GM23338 (cell line): ENCODE measurements around the gene PLEKHO1. TPM values are rescaled to one million over a fixed set of nuclear protein-coding genes. Genes with fewer than 3 reads are reported as not detected.

Source experiments
- ATAC-seq: fragments of 200-7000 bp; cut with Tn5 transposase; 3 replicates; pipeline ENCODE4 v1.9.1; 2020
- DNase-seq: peaks from one replicate; pipeline ENCODE4 v3.0.0-alpha.2; 2015; ENCODE audit warnings: low spot score
- H2AFZ ChIP-seq: fragments of 200-600 bp; sonication (generic); 2 replicates; pipeline ENCODE4 v1.8.0; 2016; ENCODE audit warnings: antibody characterized with exemption, mild to moderate bottlenecking, moderate library complexity
- H3F3A ChIP-seq: fragments of 200-600 bp; sonication (generic); replicated peaks from 2 replicates; pipeline ENCODE4 v1.8.0; 2017; ENCODE audit warnings: antibody characterized with exemption, mixed run types, low read depth
- H3K27ac ChIP-seq: fragments of 200-600 bp; sonication (generic); 2 replicates; pipeline ENCODE4 v1.6.1; 2016; ENCODE audit warnings: low read depth
- H3K27me3 ChIP-seq: fragments of 200-600 bp; sonication (generic); 2 replicates; pipeline ENCODE4 v1.8.0; 2016; ENCODE audit warnings: mild to moderate bottlenecking, mixed run types, moderate library complexity; ENCODE audit not compliant: insufficient read depth
- H3K36me3 ChIP-seq: fragments of 200-600 bp; sonication (generic); 2 replicates; pipeline ENCODE4 v1.8.0; 2016; ENCODE audit warnings: mild to moderate bottlenecking; ENCODE audit not compliant: insufficient read depth
- H3K4me1 ChIP-seq: fragments of 200-600 bp; sonication (generic); 2 replicates; pipeline ENCODE4 v1.8.0; 2016; ENCODE audit warnings: mild to moderate bottlenecking, moderate library complexity; ENCODE audit not compliant: insufficient read depth
- H3K4me2 ChIP-seq: fragments of 200-600 bp; sonication (generic); 2 replicates; pipeline ENCODE4 v1.7.1; 2017; ENCODE audit warnings: mixed run types
- H3K4me3 ChIP-seq: fragments of 200-600 bp; sonication (generic); 2 replicates; pipeline ENCODE4 v1.6.1; 2016; ENCODE audit warnings: mixed run types
- H3K79me2 ChIP-seq: fragments of 200-600 bp; sonication (generic); replicated peaks from 2 replicates; pipeline ENCODE4 v1.8.0; 2017; ENCODE audit warnings: mild to moderate bottlenecking; ENCODE audit not compliant: insufficient read depth
- H3K9me2 ChIP-seq: fragments of 200-600 bp; sonication (generic); 2 replicates; pipeline ENCODE4 v1.8.0; 2017; ENCODE audit not compliant: insufficient read depth
- H4K20me1 ChIP-seq: fragments of 200-600 bp; sonication (generic); replicated peaks from 2 replicates; pipeline ENCODE4 v1.8.0; 2017; ENCODE audit warnings: mild to moderate bottlenecking; ENCODE audit not compliant: insufficient read depth
- H3K27ac Mint-ChIP-seq: 2 replicates; pipeline ENCODE4 v1.8.0; 2020; ENCODE audit warnings: inconsistent platforms, mild to moderate bottlenecking, moderate library complexity, mixed read lengths
- H3K27me3 Mint-ChIP-seq: 3 replicates; pipeline ENCODE4 v1.8.0; 2022; ENCODE audit warnings: low read depth, mild to moderate bottlenecking, moderate library complexity, mixed read lengths, inconsistent platforms; ENCODE audit not compliant: insufficient read depth, poor library complexity
- H3K36me3 Mint-ChIP-seq: 3 replicates; pipeline ENCODE4 v1.8.0; 2021; ENCODE audit warnings: low read depth, mild to moderate bottlenecking, inconsistent platforms, moderate library complexity, mixed read lengths
- H3K4me1 Mint-ChIP-seq: 3 replicates; pipeline ENCODE4 v1.8.0; 2020; ENCODE audit warnings: mild to moderate bottlenecking, inconsistent platforms, mixed read lengths
- H3K4me3 Mint-ChIP-seq: 3 replicates; pipeline ENCODE4 v1.8.0; 2021; ENCODE audit warnings: moderate library complexity, mild to moderate bottlenecking, inconsistent platforms, mixed read lengths
- H3K9me3 Mint-ChIP-seq: 3 replicates; pipeline ENCODE4 v1.8.0; 2020; ENCODE audit warnings: moderate library complexity, mild to moderate bottlenecking, inconsistent platforms, mixed read lengths
- CREB1 ChIP-seq: fragments of 250-450 bp; sonication (Bioruptor Pico); IDR thresholded peaks from 2 replicates; pipeline ENCODE4 v1.5.0; 2020; ENCODE audit warnings: low read depth, mild to moderate bottlenecking, moderate library complexity
- CTCF ChIP-seq, 2 experiments: fragments of 200-600 bp in 1 of 2; sonication (generic) in 1 of 2; conservative IDR thresholded peaks; 2 replicates each; pipeline versions ENCODE4 v1.5.1 to v1.6.1; 2016 to 2017; ENCODE audit warnings: antibody characterized with exemption in 2 of 2, low read depth in 2 of 2, mild to moderate bottlenecking in 2 of 2, moderate library complexity in 1 of 2
- ETS1 ChIP-seq: IDR thresholded peaks from 2 replicates; pipeline ENCODE4 v1.6.1; 2016; ENCODE audit warnings: antibody characterized with exemption
- EZH2 ChIP-seq: fragments of 200-600 bp; sonication (generic); IDR thresholded peaks from one replicate; pipeline ENCODE4 v1.8.0; 2017; ENCODE audit warnings: antibody characterized with exemption, mild to moderate bottlenecking, low read depth; ENCODE audit not compliant: unreplicated experiment
- EZH2phosphoT487 ChIP-seq: fragments of 200-600 bp; sonication (generic); IDR thresholded peaks from one replicate; pipeline ENCODE4 v1.8.1; 2018; ENCODE audit warnings: antibody characterized with exemption; ENCODE audit not compliant: unreplicated experiment
- JUNB ChIP-seq: IDR thresholded peaks from one replicate; pipeline ENCODE4 v1.6.1; 2016; ENCODE audit warnings: antibody characterized with exemption; ENCODE audit not compliant: unreplicated experiment
- NANOG ChIP-seq: IDR thresholded peaks from 2 replicates; pipeline ENCODE4 v1.6.1; 2016; ENCODE audit warnings: antibody characterized with exemption, borderline replicate concordance
- POLR2AphosphoS5 ChIP-seq: IDR thresholded peaks from 2 replicates; pipeline ENCODE4 v1.6.1; 2016; ENCODE audit warnings: antibody characterized with exemption, low read depth
- STAT1 ChIP-seq: IDR thresholded peaks from one replicate; pipeline ENCODE4 v1.6.1; 2016; ENCODE audit warnings: antibody characterized with exemption; ENCODE audit not compliant: unreplicated experiment
- ZNF114 ChIP-seq: fragments of 250-450 bp; sonication (Bioruptor Pico); IDR thresholded peaks from 2 replicates; pipeline ENCODE4 v1.5.0; 2020; ENCODE audit warnings: mild to moderate bottlenecking, moderate library complexity
- ZNF331 ChIP-seq: fragments of 250-450 bp; sonication (Bioruptor Pico); IDR thresholded peaks from 2 replicates; pipeline ENCODE4 v1.5.0; 2020; ENCODE audit warnings: low read depth, mild to moderate bottlenecking, moderate library complexity
- polyA plus RNA-seq: library from polyadenylated mRNA; unstranded; fragments of >200 nt; fragmentation: Nextera tagmentation; extraction: Ambion mirVana; gene quantifications from 2 replicates; pipeline ENCODE4 v1.2.1, GENCODE V29; 2016
- total RNA-seq: library from RNA; depleted of rRNA; stranded (reverse); fragments of >200 nt; shearing (Covaris generic); gene quantifications from 2 replicates; pipeline ENCODE4 v1.2.3, GENCODE V29; 2014
- TF ChIP-seq, protein P1 (sequence below): IDR thresholded peaks from one replicate; pipeline ENCODE4 v1.6.1; 2018; ENCODE audit warnings: antibody characterized with exemption; ENCODE audit not compliant: unreplicated experiment
- TF ChIP-seq, protein P2 (sequence below): fragments of 250-450 bp; sonication (Bioruptor Pico); IDR thresholded peaks from 2 replicates; pipeline ENCODE4 v1.5.0; 2020; ENCODE audit warnings: mild to moderate bottlenecking, moderate library complexity

Gene PLEKHO1
- total and polyA plus RNA-seq, 2 experiments from 2014 or later, result 34.3 to 36.7 TPM

DNA sequence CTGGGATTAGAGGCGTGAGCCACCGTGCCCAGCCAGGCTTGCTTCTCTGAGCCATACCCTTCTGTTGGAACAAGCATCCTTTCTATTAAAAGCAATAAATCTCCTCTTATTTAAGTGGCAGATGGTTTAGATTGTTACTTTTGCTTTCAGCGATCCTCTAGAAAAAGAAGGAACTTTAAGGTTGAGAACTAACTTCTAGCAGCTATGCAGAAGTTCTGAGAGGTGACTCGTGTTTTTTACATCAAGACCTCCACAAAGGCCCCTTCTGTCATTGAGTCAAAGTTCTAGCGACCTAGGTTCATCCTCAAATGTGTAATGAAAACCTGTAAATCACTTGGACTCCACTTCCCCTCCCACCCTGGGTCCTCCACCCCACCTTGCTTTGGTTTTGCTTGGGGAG lies 30.8 kb downstream of the PLEKHO1 start:
- H3K4me2 ChIP-seq, result no peak overlapping the region
- H3K27ac ChIP-seq, result no peak overlapping the region
- no peak overlapping the region for H3K27ac Mint-ChIP-seq
- H3K9me2 ChIP-seq, result no peaks in the 10 kb centered on the region
- TF ChIP-seq CTCF (conservative IDR thresholded peaks at IDR 0.05; ENCODE audit: low read depth in 2 of 2) (no peak), EZH2 (no peak), ETS1 (no peak), POLR2AphosphoS5 (no peak), CREB1 (CRISPR knock-in tag) (no peak), ZNF331 (CRISPR knock-in tag) (no peak), NANOG (no peak), STAT1 (no peak), ZNF114 (CRISPR knock-in tag) (no peak), EZH2phosphoT487 (no peak), JUNB (no peak)
- TF ChIP-seq, protein P1, sequence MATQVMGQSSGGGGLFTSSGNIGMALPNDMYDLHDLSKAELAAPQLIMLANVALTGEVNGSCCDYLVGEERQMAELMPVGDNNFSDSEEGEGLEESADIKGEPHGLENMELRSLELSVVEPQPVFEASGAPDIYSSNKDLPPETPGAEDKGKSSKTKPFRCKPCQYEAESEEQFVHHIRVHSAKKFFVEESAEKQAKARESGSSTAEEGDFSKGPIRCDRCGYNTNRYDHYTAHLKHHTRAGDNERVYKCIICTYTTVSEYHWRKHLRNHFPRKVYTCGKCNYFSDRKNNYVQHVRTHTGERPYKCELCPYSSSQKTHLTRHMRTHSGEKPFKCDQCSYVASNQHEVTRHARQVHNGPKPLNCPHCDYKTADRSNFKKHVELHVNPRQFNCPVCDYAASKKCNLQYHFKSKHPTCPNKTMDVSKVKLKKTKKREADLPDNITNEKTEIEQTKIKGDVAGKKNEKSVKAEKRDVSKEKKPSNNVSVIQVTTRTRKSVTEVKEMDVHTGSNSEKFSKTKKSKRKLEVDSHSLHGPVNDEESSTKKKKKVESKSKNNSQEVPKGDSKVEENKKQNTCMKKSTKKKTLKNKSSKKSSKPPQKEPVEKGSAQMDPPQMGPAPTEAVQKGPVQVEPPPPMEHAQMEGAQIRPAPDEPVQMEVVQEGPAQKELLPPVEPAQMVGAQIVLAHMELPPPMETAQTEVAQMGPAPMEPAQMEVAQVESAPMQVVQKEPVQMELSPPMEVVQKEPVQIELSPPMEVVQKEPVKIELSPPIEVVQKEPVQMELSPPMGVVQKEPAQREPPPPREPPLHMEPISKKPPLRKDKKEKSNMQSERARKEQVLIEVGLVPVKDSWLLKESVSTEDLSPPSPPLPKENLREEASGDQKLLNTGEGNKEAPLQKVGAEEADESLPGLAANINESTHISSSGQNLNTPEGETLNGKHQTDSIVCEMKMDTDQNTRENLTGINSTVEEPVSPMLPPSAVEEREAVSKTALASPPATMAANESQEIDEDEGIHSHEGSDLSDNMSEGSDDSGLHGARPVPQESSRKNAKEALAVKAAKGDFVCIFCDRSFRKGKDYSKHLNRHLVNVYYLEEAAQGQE, result no peak
- TF ChIP-seq, protein P2, sequence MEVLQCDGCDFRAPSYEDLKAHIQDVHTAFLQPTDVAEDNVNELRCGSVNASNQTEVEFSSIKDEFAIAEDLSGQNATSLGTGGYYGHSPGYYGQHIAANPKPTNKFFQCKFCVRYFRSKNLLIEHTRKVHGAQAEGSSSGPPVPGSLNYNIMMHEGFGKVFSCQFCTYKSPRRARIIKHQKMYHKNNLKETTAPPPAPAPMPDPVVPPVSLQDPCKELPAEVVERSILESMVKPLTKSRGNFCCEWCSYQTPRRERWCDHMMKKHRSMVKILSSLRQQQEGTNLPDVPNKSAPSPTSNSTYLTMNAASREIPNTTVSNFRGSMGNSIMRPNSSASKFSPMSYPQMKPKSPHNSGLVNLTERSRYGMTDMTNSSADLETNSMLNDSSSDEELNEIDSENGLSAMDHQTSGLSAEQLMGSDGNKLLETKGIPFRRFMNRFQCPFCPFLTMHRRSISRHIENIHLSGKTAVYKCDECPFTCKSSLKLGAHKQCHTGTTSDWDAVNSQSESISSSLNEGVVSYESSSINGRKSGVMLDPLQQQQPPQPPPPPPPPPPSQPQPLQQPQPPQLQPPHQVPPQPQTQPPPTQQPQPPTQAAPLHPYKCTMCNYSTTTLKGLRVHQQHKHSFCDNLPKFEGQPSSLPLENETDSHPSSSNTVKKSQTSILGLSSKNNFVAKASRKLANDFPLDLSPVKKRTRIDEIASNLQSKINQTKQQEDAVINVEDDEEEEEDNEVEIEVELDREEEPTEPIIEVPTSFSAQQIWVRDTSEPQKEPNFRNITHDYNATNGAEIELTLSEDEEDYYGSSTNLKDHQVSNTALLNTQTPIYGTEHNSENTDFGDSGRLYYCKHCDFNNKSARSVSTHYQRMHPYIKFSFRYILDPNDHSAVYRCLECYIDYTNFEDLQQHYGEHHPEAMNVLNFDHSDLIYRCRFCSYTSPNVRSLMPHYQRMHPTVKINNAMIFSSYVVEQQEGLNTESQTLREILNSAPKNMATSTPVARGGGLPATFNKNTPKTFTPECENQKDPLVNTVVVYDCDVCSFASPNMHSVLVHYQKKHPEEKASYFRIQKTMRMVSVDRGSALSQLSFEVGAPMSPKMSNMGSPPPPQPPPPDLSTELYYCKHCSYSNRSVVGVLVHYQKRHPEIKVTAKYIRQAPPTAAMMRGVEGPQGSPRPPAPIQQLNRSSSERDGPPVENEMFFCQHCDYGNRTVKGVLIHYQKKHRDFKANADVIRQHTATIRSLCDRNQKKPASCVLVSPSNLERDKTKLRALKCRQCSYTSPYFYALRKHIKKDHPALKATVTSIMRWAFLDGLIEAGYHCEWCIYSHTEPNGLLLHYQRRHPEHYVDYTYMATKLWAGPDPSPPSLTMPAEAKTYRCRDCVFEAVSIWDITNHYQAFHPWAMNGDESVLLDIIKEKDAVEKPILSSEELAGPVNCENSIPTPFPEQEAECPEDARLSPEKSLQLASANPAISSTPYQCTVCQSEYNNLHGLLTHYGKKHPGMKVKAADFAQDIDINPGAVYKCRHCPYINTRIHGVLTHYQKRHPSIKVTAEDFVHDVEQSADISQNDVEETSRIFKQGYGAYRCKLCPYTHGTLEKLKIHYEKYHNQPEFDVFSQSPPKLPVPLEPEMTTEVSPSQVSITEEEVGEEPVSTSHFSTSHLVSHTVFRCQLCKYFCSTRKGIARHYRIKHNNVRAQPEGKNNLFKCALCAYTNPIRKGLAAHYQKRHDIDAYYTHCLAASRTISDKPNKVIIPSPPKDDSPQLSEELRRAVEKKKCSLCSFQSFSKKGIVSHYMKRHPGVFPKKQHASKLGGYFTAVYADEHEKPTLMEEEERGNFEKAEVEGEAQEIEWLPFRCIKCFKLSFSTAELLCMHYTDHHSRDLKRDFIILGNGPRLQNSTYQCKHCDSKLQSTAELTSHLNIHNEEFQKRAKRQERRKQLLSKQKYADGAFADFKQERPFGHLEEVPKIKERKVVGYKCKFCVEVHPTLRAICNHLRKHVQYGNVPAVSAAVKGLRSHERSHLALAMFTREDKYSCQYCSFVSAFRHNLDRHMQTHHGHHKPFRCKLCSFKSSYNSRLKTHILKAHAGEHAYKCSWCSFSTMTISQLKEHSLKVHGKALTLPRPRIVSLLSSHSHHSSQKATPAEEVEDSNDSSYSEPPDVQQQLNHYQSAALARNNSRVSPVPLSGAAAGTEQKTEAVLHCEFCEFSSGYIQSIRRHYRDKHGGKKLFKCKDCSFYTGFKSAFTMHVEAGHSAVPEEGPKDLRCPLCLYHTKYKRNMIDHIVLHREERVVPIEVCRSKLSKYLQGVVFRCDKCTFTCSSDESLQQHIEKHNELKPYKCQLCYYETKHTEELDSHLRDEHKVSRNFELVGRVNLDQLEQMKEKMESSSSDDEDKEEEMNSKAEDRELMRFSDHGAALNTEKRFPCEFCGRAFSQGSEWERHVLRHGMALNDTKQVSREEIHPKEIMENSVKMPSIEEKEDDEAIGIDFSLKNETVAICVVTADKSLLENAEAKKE (CRISPR knock-in tag), result no peak
- H3K36me3 Mint-ChIP-seq, result no peaks in the 10 kb centered on the region
- H3K4me3 ChIP-seq, result no peak overlapping the region
- peaks cover 2% of the 10 kb centered on the region for H3K27me3 Mint-ChIP-seq
- no peaks in the 10 kb centered on the region for H3K79me2 ChIP-seq
- H3K27me3 ChIP-seq, result no peaks in the 10 kb centered on the region
- no peaks in the 10 kb centered on the region for H3K36me3 ChIP-seq
- no peaks in the 10 kb centered on the region for H3K4me1 ChIP-seq
- H4K20me1 ChIP-seq, result no peaks in the 10 kb centered on the region
- no peak for DNase-seq
- H3K4me3 Mint-ChIP-seq, result no peak overlapping the region
- ATAC-seq, result no peak
- no peaks in the 10 kb centered on the region; the same call in 2 of the 3 replicates for H3K4me1 Mint-ChIP-seq
- H2AFZ ChIP-seq, result no peak overlapping the region
- H3K9me3 Mint-ChIP-seq, result no peaks in the 10 kb centered on the region
- no peaks in the 10 kb centered on the region for H3F3A ChIP-seq
